Naive B cell (primary cell): ENCODE results near the gene CXCL6. TPM values are rescaled to one million over a fixed set of nuclear protein-coding genes. Genes with fewer than 3 reads are reported as not detected.

Source experiments
- ATAC-seq, 2 donors: fragments of 150-1000 bp; cut with Tn5 transposase; 2 replicates each; pipeline ENCODE4 v1.10.0; 2021; ENCODE audit warnings: low read depth in 2 of 2, mild to moderate bottlenecking in 2 of 2, moderate library complexity in 2 of 2
- DNase-seq: peaks from one replicate; pipeline ENCODE4 v3.0.0; 2022
- H3K27ac Mint-ChIP-seq, 6 donors: one replicate each; pipeline ENCODE4 v1.8.0; 2020 to 2022; ENCODE audit warnings: mild to moderate bottlenecking in 6 of 6, mixed read lengths in 6 of 6, moderate library complexity in 5 of 6, inconsistent platforms in 2 of 6
- H3K27me3 Mint-ChIP-seq, 3 donors: one replicate each; pipeline ENCODE4 v1.8.0; 2021 to 2022; ENCODE audit warnings: mixed read lengths in 3 of 3, mild to moderate bottlenecking in 1 of 3
- H3K36me3 Mint-ChIP-seq, 2 donors: one replicate each; pipeline ENCODE4 v1.8.0; 2020 to 2022; ENCODE audit warnings: mixed read lengths in 2 of 2, inconsistent platforms in 1 of 2, mild to moderate bottlenecking in 1 of 2
- H3K4me1 Mint-ChIP-seq, 3 donors: one replicate each; pipeline ENCODE4 v1.8.0; 2020 to 2022; ENCODE audit warnings: mixed read lengths in 3 of 3, inconsistent platforms in 1 of 3, mild to moderate bottlenecking in 1 of 3, moderate library complexity in 1 of 3
- H3K4me3 Mint-ChIP-seq, 8 donors: one replicate each; pipeline ENCODE4 v1.8.0; 2020 to 2022; ENCODE audit warnings: mild to moderate bottlenecking in 8 of 8, mixed read lengths in 8 of 8, moderate library complexity in 8 of 8, inconsistent platforms in 2 of 8
- H3K9me3 Mint-ChIP-seq, 7 donors: one replicate each; pipeline ENCODE4 v1.8.0; 2020 to 2022; ENCODE audit warnings: mixed read lengths in 7 of 7, mild to moderate bottlenecking in 5 of 7, inconsistent platforms in 2 of 7, moderate library complexity in 1 of 7
- polyA plus RNA-seq, 6 donors: library from polyadenylated mRNA; unstranded; fragments of 300-500 nt; fragmentation: Illumina TruSeq; gene quantifications; one replicate each; pipeline ENCODE4 v1.2.3, GENCODE V29; 2021; ENCODE audit warnings: low read depth in 6 of 6

CXCL6 gene
- not detected for polyA plus RNA-seq

- DNase-seq, result no peak
- ATAC-seq, result no peak
- H3K27ac Mint-ChIP-seq, result no peak within 1 kb of the TSS
- peaks cover 24 to 29% (median 29%) of the 10 kb centered on the region in 3 donors for H3K27me3 Mint-ChIP-seq
- H3K9me3 Mint-ChIP-seq, result peaks cover 0 to 8% (median 3%) of the 10 kb centered on the region in 7 donors
- H3K36me3 Mint-ChIP-seq, result no peaks in the 10 kb centered on the region
- peaks cover 0 to 3% (median 0%) of the 10 kb centered on the region in 3 donors for H3K4me1 Mint-ChIP-seq
- no peak within 1 kb of the TSS for H3K4me3 Mint-ChIP-seq
These were observed at the start of gene CXCL6 for GRCh38 chr4:73836373-73837279. TSS of gene CXCL6 (plus strand) at chr4:73836678. CDS start at chr4:73836751, 73 bp downstream.

- ATAC-seq (no peak), DNase-seq (no peak)
- H3K27me3 Mint-ChIP-seq, result peaks cover 0 to 7% (median 0%) of the 10 kb centered on the region in 3 donors
- no peaks in the 10 kb centered on the region for H3K36me3 Mint-ChIP-seq
- no peak overlapping the region for H3K27ac Mint-ChIP-seq
- H3K4me3 Mint-ChIP-seq, result no peak overlapping the region
- peaks cover 0 to 16% (median 8%) of the 10 kb centered on the region in 7 donors for H3K9me3 Mint-ChIP-seq
- H3K4me1 Mint-ChIP-seq, result no peaks in the 10 kb centered on the region
These were observed 48.1 kb upstream of the CXCL6 start for GRCh38 chr4:73788411-73788810.

- Mint-ChIP-seq H3K27ac (no peak overlapping the region), H3K27me3 (no peaks in the 10 kb centered on the region), H3K36me3 (no peaks in the 10 kb centered on the region), H3K4me3 (no peak overlapping the region), H3K4me1 (no peaks in the 10 kb centered on the region), H3K9me3 (peaks cover 2 to 28% (median 21%) of the 10 kb centered on the region in 7 donors)
- ATAC-seq (no peak), DNase-seq (no peak)
These were observed 37.6 kb upstream of the CXCL6 start for GRCh38 chr4:73798842-73799241.

- H3K27ac Mint-ChIP-seq, result no peak overlapping the region
- peaks cover 0 to under 1% (median 0%) of the 10 kb centered on the region in 3 donors for H3K27me3 Mint-ChIP-seq
- ATAC-seq (no peak), DNase-seq (no peak)
- no peaks in the 10 kb centered on the region for H3K4me1 Mint-ChIP-seq
- peaks cover 0 to 28% (median 19%) of the 10 kb centered on the region in 7 donors for H3K9me3 Mint-ChIP-seq
- H3K36me3 Mint-ChIP-seq, result no peaks in the 10 kb centered on the region
- no peak overlapping the region for H3K4me3 Mint-ChIP-seq
These were observed 36.3 kb upstream of the CXCL6 start for GRCh38 chr4:73800206-73800605.

GRCh38 chr4:73801692-73802091 lies 34.8 kb upstream of the CXCL6 start:
- Mint-ChIP-seq H3K9me3 (peaks cover 0 to 23% (median 10%) of the 10 kb centered on the region in 7 donors), H3K27ac (no peak overlapping the region), H3K36me3 (no peaks in the 10 kb centered on the region), H3K27me3 (peaks cover 0 to 14% (median 0%) of the 10 kb centered on the region in 3 donors), H3K4me1 (no peaks in the 10 kb centered on the region), H3K4me3 (no peak overlapping the region)
- no peak for DNase-seq
- no peak for ATAC-seq

GRCh38 chr4:73803213-73803612 lies 33.3 kb upstream of the CXCL6 start:
- H3K36me3 Mint-ChIP-seq, result no peaks in the 10 kb centered on the region

GRCh38 chr4:73810191-73810590 lies 26.3 kb upstream of the CXCL6 start:
- Mint-ChIP-seq H3K36me3 (no peaks in the 10 kb centered on the region), H3K4me1 (no peaks in the 10 kb centered on the region), H3K27me3 (peaks cover 0 to 19% (median 0%) of the 10 kb centered on the region in 3 donors), H3K4me3 (no peak overlapping the region), H3K9me3 (peaks cover 0 to 5% (median 2%) of the 10 kb centered on the region in 7 donors), H3K27ac (no peak overlapping the region)
- ATAC-seq (no peak), DNase-seq (no peak)

More at GRCh38 chr4:73803213-73803612, 33.3 kb upstream of the CXCL6 start:
- ATAC-seq (no peak), DNase-seq (no peak)
- Mint-ChIP-seq H3K9me3 (peaks cover 0 to 23% (median 10%) of the 10 kb centered on the region in 7 donors), H3K4me1 (no peaks in the 10 kb centered on the region), H3K27ac (no peak overlapping the region), H3K4me3 (no peak overlapping the region), H3K27me3 (peaks cover 0 to 19% (median 0%) of the 10 kb centered on the region in 3 donors)

- peaks cover 0 to 5% (median 2%) of the 10 kb centered on the region in 7 donors for H3K9me3 Mint-ChIP-seq
- H3K27ac Mint-ChIP-seq, result no peak overlapping the region
- H3K36me3 Mint-ChIP-seq, result no peaks in the 10 kb centered on the region
- no peaks in the 10 kb centered on the region for H3K4me1 Mint-ChIP-seq
- no peak for ATAC-seq
- peaks cover 0 to 3% (median 0%) of the 10 kb centered on the region in 3 donors for H3K27me3 Mint-ChIP-seq
- DNase-seq, result no peak
- H3K4me3 Mint-ChIP-seq, result no peak overlapping the region
These were observed 24.6 kb upstream of the CXCL6 start for GRCh38 chr4:73811841-73812240.

GRCh38 chr4:73814679-73815078 lies 21.8 kb upstream of the CXCL6 start:
- no peak overlapping the region for H3K27ac Mint-ChIP-seq
- peaks cover 0 to 5% (median 0%) of the 10 kb centered on the region in 7 donors for H3K9me3 Mint-ChIP-seq
- no peak overlapping the region for H3K4me3 Mint-ChIP-seq
- H3K27me3 Mint-ChIP-seq, result no peaks in the 10 kb centered on the region
- ATAC-seq (no peak), DNase-seq (no peak)
- no peaks in the 10 kb centered on the region for H3K36me3 Mint-ChIP-seq
- no peaks in the 10 kb centered on the region for H3K4me1 Mint-ChIP-seq

GRCh38 chr4:73815145-73815544 lies 21.3 kb upstream of the CXCL6 start:
- H3K4me3 Mint-ChIP-seq, result no peak overlapping the region
- peaks cover 0 to 5% (median 0%) of the 10 kb centered on the region in 7 donors for H3K9me3 Mint-ChIP-seq
- no peaks in the 10 kb centered on the region for H3K27me3 Mint-ChIP-seq
- no peaks in the 10 kb centered on the region for H3K36me3 Mint-ChIP-seq
- H3K4me1 Mint-ChIP-seq, result no peaks in the 10 kb centered on the region
- DNase-seq (no peak), ATAC-seq (no peak)
- H3K27ac Mint-ChIP-seq, result no peak overlapping the region

GRCh38 chr4:73816814-73817213 lies 19.7 kb upstream of the CXCL6 start:
- ATAC-seq, result no peak
- H3K9me3 Mint-ChIP-seq, result peaks cover 0 to 5% (median 0%) of the 10 kb centered on the region in 7 donors
- H3K27ac Mint-ChIP-seq, result no peak overlapping the region
- no peak overlapping the region for H3K4me3 Mint-ChIP-seq
- no peaks in the 10 kb centered on the region for H3K4me1 Mint-ChIP-seq
- no peaks in the 10 kb centered on the region for H3K27me3 Mint-ChIP-seq
- no peak for DNase-seq
- no peaks in the 10 kb centered on the region for H3K36me3 Mint-ChIP-seq

GRCh38 chr4:73817341-73817740 lies 19.1 kb upstream of the CXCL6 start:
- DNase-seq (no peak), ATAC-seq (no peak)
- no peak overlapping the region for H3K27ac Mint-ChIP-seq
- H3K9me3 Mint-ChIP-seq, result peaks cover 0 to 5% (median 0%) of the 10 kb centered on the region in 7 donors
- peaks cover 0 to 5% (median 2%) of the 10 kb centered on the region in 3 donors for H3K27me3 Mint-ChIP-seq
- H3K36me3 Mint-ChIP-seq, result no peaks in the 10 kb centered on the region
- no peak overlapping the region for H3K4me3 Mint-ChIP-seq
- no peaks in the 10 kb centered on the region for H3K4me1 Mint-ChIP-seq

- Mint-ChIP-seq H3K9me3 (no peaks in the 10 kb centered on the region), H3K36me3 (no peaks in the 10 kb centered on the region), H3K27ac (no peak overlapping the region), H3K4me1 (no peaks in the 10 kb centered on the region), H3K4me3 (no peak overlapping the region), H3K27me3 (peaks cover 0 to 8% (median 6%) of the 10 kb centered on the region in 3 donors)
- DNase-seq (no peak), ATAC-seq (no peak)
These were observed 15.2 kb upstream of the CXCL6 start for GRCh38 chr4:73821325-73821724.

GRCh38 chr4:73822389-73822788 lies 14.1 kb upstream of the CXCL6 start:
- H3K27ac Mint-ChIP-seq, result no peak overlapping the region
- no peaks in the 10 kb centered on the region for H3K4me1 Mint-ChIP-seq
- no peak for ATAC-seq
- peaks cover 0 to 8% (median 6%) of the 10 kb centered on the region in 3 donors for H3K27me3 Mint-ChIP-seq
- H3K4me3 Mint-ChIP-seq, result no peak overlapping the region
- peaks cover 0 to 7% (median 0%) of the 10 kb centered on the region in 7 donors for H3K9me3 Mint-ChIP-seq
- no peak for DNase-seq
- H3K36me3 Mint-ChIP-seq, result no peaks in the 10 kb centered on the region
